Thyroid gland (tissue), 4 donors: Measurements from ENCODE around the gene IZUMO4. TPM values are rescaled to one million over a fixed set of nuclear protein-coding genes. Genes with fewer than 3 reads are reported as not detected.

ENCODE experiments used
- DNase-seq, 2 donors: peaks; one replicate each; pipeline ENCODE4 v3.0.0-alpha.2; 2019
- H3K27ac ChIP-seq, 3 donors: fragments of 200-600 bp; sonication (generic); 1 replicate in 2 of 3; 2 replicates in 1 of 3; pipeline ENCODE4 v1.5.1; 2016 to 2019; ENCODE audit warnings: mild to moderate bottlenecking in 1 of 3, moderate library complexity in 1 of 3
- H3K27me3 ChIP-seq: fragments of 200-600 bp; sonication (generic); one replicate; pipeline ENCODE4 v1.5.1; 2019
- H3K36me3 ChIP-seq, 2 donors: fragments of 200-600 bp; sonication (generic); one replicate each; pipeline ENCODE4 v1.5.1; 2016 to 2019
- H3K4me1 ChIP-seq, 2 donors: fragments of 200-600 bp; sonication (generic); one replicate each; pipeline ENCODE4 v1.5.1; 2017 to 2019
- H3K4me3 ChIP-seq, 3 donors: fragments of 200-600 bp; sonication (generic); replicated peaks in 1 of 3; 1 replicate in 2 of 3; 2 replicates in 1 of 3; pipeline ENCODE4 v1.5.1; 2016; ENCODE audit warnings: mild to moderate bottlenecking in 1 of 3
- H3K9me3 ChIP-seq: fragments of 200-600 bp; sonication (generic); one replicate; pipeline ENCODE4 v1.5.1; 2017
- POLR2A ChIP-seq, 2 donors: fragments of 450-650 bp; IDR thresholded peaks; one replicate each; pipeline ENCODE4 v1.6.1; 2017; ENCODE audit warnings: antibody characterized with exemption in 2 of 2, mild to moderate bottlenecking in 2 of 2, moderate library complexity in 1 of 2
- WGBS, 2 donors: methylation state at CpG; one replicate each; pipeline ENCODE4 v1.1.5; 2017; 5-methylcytosine and 5-hydroxymethylcytosine counted together
- intact Hi-C: fragments of 100-400 bp; cut with DNase I; formaldehyde crosslinking; loops from one replicate; pipeline ENCODE4 v1.15.1; 2023
- total RNA-seq, 4 donors: library from RNA; depleted of rRNA; stranded (reverse); fragments of >200 nt; gene quantifications; one replicate each; pipeline ENCODE4 v1.2.3, GENCODE V29; 2016
- TF ChIP-seq, protein P1 (sequence below), 6 experiments: fragments of 200-600 bp in 3 of 6; fragments of 450-650 bp in 3 of 6; sonication (generic) in 3 of 6; IDR thresholded peaks; one replicate each; pipeline ENCODE4 v1.5.1; 2016 to 2019; ENCODE audit warnings: antibody characterized with exemption in 6 of 6, mild to moderate bottlenecking in 2 of 6, inconsistent platforms in 1 of 6, moderate library complexity in 1 of 6

IZUMO4 gene
- total RNA-seq, 4 donors from 2014 or later, result 1.1 to 4.2 (median 2.9) TPM

DNA sequence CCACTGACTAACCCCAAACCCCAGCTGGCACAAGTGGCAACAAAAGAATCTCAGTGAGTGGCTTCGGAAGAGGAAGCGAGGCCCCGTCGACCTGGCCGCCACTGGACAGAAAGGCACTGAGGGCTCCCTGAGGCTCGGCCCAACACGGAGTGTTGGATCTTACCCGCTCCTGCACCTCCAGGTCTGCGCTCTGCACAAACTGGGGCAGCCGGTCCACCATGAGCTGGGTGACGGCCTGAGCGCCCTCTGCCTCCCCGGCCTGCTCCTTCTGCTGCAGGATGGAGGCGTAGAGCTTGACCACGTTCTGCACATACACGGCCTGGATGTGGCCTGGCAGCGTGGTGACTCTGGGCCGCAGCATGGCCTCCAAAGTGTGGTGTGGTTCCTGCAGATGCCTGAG, 21.7 kb downstream of the IZUMO4 start:
- peaks cover 90 to 99% of the 10 kb centered on the region in 2 donors for H3K36me3 ChIP-seq
- WGBS, 2 donors, result 92 to 100% methylated on average over 1 to 12 of the region's 18 CpGs
- H3K4me3 ChIP-seq, result no peak overlapping the region
- intact Hi-C loops, result no loop called here
- TF ChIP-seq, protein P1, sequence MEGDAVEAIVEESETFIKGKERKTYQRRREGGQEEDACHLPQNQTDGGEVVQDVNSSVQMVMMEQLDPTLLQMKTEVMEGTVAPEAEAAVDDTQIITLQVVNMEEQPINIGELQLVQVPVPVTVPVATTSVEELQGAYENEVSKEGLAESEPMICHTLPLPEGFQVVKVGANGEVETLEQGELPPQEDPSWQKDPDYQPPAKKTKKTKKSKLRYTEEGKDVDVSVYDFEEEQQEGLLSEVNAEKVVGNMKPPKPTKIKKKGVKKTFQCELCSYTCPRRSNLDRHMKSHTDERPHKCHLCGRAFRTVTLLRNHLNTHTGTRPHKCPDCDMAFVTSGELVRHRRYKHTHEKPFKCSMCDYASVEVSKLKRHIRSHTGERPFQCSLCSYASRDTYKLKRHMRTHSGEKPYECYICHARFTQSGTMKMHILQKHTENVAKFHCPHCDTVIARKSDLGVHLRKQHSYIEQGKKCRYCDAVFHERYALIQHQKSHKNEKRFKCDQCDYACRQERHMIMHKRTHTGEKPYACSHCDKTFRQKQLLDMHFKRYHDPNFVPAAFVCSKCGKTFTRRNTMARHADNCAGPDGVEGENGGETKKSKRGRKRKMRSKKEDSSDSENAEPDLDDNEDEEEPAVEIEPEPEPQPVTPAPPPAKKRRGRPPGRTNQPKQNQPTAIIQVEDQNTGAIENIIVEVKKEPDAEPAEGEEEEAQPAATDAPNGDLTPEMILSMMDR (IDR thresholded peaks at IDR 0.05), result no peak
- TF ChIP-seq POLR2A (IDR thresholded peaks at IDR 0.05), result no peak
- no peaks in the 10 kb centered on the region for H3K27me3 ChIP-seq
- H3K4me1 ChIP-seq, result no peaks in the 10 kb centered on the region
- no peak for DNase-seq
- no peaks in the 10 kb centered on the region for H3K9me3 ChIP-seq
- no peak overlapping the region for H3K27ac ChIP-seq

DNA sequence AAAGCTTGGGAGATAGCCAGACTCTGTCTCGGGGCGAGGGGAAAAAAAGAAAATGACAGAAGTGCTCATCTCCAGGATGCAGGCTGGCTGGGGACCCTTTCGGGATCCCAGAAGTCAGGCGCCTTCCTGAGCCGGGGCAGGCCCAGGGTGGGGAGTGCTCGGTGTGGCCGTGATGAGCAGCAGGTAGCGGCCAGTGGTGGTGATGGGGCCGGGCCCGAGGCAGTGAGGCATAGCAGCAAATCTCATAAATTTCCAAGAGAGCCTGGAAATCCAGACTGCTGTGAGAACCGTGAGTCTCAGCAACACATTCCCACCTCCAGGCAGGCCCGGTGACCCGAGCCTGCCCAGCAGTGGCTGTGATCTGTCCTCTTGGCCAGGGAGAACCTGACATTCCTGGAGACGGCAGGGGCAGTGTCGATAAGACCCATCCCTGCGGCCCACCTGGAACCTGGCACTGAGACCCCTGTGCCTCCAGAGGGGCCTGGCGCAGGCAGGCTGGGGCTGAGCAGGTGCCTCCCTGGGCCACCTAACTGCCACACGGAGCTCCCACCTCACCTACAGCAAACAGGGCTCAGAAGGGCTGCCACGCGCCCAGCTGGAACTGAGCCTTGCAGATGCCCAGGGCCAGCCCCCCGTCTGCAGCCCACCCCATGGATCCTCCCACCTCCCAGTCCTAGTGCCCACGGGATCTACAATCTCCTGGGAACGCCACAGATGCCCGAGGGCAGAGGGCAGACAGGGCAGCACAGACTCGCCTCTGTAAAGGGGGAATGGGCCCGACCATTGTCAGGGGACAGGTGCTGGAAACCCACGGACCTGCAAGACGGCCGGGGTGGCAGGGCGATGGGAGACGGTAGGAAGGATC, 23.4 kb downstream of the IZUMO4 start:
- intact Hi-C loops, result no loop called here
- Histone ChIP-seq H3K9me3 (no peaks in the 10 kb centered on the region), H3K36me3 (peaks cover 73 to 90% of the 10 kb centered on the region in 2 donors), H3K4me3 (no peak overlapping the region), H3K27ac (no peak overlapping the region), H3K27me3 (no peaks in the 10 kb centered on the region), H3K4me1 (no peaks in the 10 kb centered on the region)
- TF ChIP-seq, protein P1 (IDR thresholded peaks at IDR 0.05), result no peak
- no peak for TF ChIP-seq POLR2A (IDR thresholded peaks at IDR 0.05)
- WGBS, 2 donors, result 92 to 93% methylated on average over 24 to 31 of the region's 31 CpGs
- DNase-seq, result no peak

DNA sequence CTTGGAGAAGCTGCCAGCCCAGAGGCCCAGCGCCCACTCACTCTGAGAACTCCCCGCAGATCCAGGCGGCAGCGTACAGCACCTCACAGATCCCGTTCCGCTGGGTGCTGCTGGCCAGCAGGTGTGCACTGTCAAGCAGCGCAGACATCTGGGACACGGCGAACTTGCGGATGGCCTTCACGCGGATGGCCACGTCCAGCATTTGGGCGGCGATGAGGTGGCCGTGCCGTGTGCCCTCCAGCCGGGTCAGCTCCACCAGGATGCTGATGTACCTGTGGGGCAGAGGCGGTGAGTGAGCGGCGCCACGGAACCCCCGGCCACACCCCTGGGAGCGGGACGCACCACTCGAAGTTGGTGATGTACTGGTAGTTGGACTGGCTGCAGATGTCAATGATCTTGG, 24.1 kb downstream of the IZUMO4 start:
- peaks cover 66 to 86% of the 10 kb centered on the region in 2 donors for H3K36me3 ChIP-seq

DNA sequence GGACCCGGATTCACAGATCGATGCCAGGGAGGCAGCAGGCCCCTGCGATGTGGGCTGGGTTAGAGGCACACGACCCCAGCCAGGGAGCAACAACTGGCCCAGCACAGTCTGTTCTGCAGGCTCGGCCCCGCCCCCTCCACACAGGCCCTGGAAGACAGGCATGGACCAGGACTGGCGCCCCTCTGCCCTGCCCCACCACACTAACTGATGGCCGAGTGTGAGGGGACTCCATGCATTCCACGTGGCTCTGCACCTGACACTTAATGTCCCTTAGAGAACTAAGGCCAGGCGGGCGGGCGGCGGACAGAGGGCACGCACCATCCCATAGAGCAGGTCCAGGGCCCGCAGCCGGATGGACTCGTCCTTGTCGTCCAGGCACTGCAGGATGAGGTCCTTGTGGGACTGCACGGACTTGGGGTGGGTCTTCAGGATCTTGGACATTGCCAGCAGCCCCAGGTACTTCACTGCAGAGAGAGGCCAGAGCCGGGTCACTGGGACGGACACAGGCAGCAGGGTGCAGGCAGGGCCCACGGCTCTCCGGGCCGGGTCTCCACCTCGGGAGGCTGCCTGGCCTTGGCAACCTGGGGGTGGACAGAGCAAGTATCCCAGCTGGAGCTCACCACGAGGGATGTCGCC, 24.8 kb downstream of the IZUMO4 start:
- Histone ChIP-seq H3K27me3 (no peaks in the 10 kb centered on the region), H3K27ac (no peak overlapping the region), H3K4me3 (no peak overlapping the region), H3K9me3 (no peaks in the 10 kb centered on the region), H3K36me3 (peaks cover 62 to 83% of the 10 kb centered on the region in 2 donors), H3K4me1 (no peaks in the 10 kb centered on the region)
- DNase-seq, result no peak
- intact Hi-C loops, result no loop called here
- WGBS, 2 donors, result 95 to 97% methylated on average over 7 to 9 of the region's 27 CpGs
- TF ChIP-seq, protein P1 (IDR thresholded peaks at IDR 0.05), result no peak
- TF ChIP-seq POLR2A (IDR thresholded peaks at IDR 0.05), result no peak

More for the DNA sequence above, 24.1 kb downstream of the IZUMO4 start:
- intact Hi-C loops, result no loop called here
- Histone ChIP-seq H3K27me3 (no peaks in the 10 kb centered on the region), H3K4me1 (no peaks in the 10 kb centered on the region), H3K27ac (no peak overlapping the region), H3K4me3 (no peak overlapping the region), H3K9me3 (no peaks in the 10 kb centered on the region)
- TF ChIP-seq, protein P1 (IDR thresholded peaks at IDR 0.05), result no peak
- no peak for TF ChIP-seq POLR2A (IDR thresholded peaks at IDR 0.05)
- 92 to 95% methylated on average over 18 of the region's 26 CpGs for WGBS, 2 donors
- DNase-seq, result no peak

DNA sequence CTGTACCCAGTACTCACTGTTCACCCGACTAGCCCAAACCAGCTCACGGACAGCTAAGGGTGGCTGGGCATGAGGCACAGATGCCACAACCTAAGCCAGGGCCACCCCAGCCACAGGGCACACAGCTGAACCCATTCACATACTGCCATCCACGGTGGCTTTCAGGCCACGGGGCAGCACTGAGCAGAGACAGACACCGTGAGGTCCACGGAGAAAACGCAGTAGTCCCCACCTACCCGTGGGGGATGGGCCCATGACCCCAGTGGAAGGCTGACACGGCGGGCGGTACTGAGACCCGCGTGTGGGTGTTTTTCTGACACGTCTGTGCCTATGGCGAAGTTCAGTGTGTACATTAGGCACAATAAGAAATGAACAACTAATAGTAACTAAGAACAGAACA, 25.5 kb downstream of the IZUMO4 start:
- Histone ChIP-seq H3K4me3 (no peak overlapping the region), H3K9me3 (no peaks in the 10 kb centered on the region), H3K27me3 (no peaks in the 10 kb centered on the region), H3K36me3 (peaks cover 63 to 82% of the 10 kb centered on the region in 2 donors), H3K4me1 (no peaks in the 10 kb centered on the region), H3K27ac (no peak overlapping the region)
- 92 to 93% methylated on average over 15 of the region's 15 CpGs for WGBS, 2 donors
- intact Hi-C loops, result no loop called here
- TF ChIP-seq POLR2A (IDR thresholded peaks at IDR 0.05), result no peak
- TF ChIP-seq, protein P1 (IDR thresholded peaks at IDR 0.05), result no peak
- DNase-seq, result no peak
